Kidney epithelial cell (primary cell): ENCODE data around the gene KRTAP19-8. TPM values are rescaled to one million over a fixed set of nuclear protein-coding genes. Genes with fewer than 3 reads are reported as not detected.

Experiments used
- DNase-seq: peaks from one replicate; pipeline ENCODE4 v3.0.0-alpha.2; 2010; ENCODE audit warnings: low read depth
- H3K27me3 ChIP-seq: 2 replicates; pipeline ENCODE4 v1.6.0; 2011; ENCODE audit warnings: low read length; ENCODE audit not compliant: control insufficient read depth, insufficient read depth
- H3K36me3 ChIP-seq: 2 replicates; pipeline ENCODE4 v1.5.1; 2011; ENCODE audit warnings: low read length; ENCODE audit not compliant: control insufficient read depth, insufficient read depth
- H3K4me3 ChIP-seq: 2 replicates; pipeline ENCODE4 v1.5.1; 2011; ENCODE audit warnings: low read depth, mild to moderate bottlenecking, control low read depth, low read length
- CTCF ChIP-seq: IDR thresholded peaks from 2 replicates; pipeline ENCODE4 v1.5.1; 2011; ENCODE audit warnings: mild to moderate bottlenecking, moderate library complexity, low read length, control low read depth, inconsistent platforms; ENCODE audit not compliant: insufficient read depth, poor library complexity, severe bottlenecking
- total RNA-seq: library from RNA; depleted of rRNA; stranded (reverse); fragments of >200 nt; gene quantifications from 2 replicates; pipeline ENCODE4 v1.2.3, GENCODE V29; 2015

Gene KRTAP19-8
- total RNA-seq, 1 donor from 2014 or later = not detected

- TF ChIP-seq CTCF = no peak
- H3K27me3 ChIP-seq = no peaks in the 10 kb centered on the region
- DNase-seq = no peak
- no peak overlapping the region for H3K4me3 ChIP-seq
- no peaks in the 10 kb centered on the region for H3K36me3 ChIP-seq
Measured at GRCh38 chr21:30997541-30997940, 40.7 kb downstream of the KRTAP19-8 start.

GRCh38 chr21:30996728-30997127 is 41.5 kb downstream of the KRTAP19-8 start:
- DNase-seq = no peak
- TF ChIP-seq CTCF = no peak

GRCh38 chr21:30994932-30995331 is 43.3 kb downstream of the KRTAP19-8 start:
- no peaks in the 10 kb centered on the region for H3K36me3 ChIP-seq
- no peak for DNase-seq
- no peak overlapping the region for H3K4me3 ChIP-seq
- no peak for TF ChIP-seq CTCF
- H3K27me3 ChIP-seq = no peaks in the 10 kb centered on the region

More at GRCh38 chr21:30996728-30997127, 41.5 kb downstream of the KRTAP19-8 start:
- no peaks in the 10 kb centered on the region for H3K27me3 ChIP-seq
- no peaks in the 10 kb centered on the region for H3K36me3 ChIP-seq
- H3K4me3 ChIP-seq = no peak overlapping the region

GRCh38 chr21:30990514-30991262 is 47.6 kb downstream of the KRTAP19-8 start:
- Histone ChIP-seq H3K27me3 (no peaks in the 10 kb centered on the region), H3K36me3 (no peaks in the 10 kb centered on the region), H3K4me3 (no peak overlapping the region)
- DNase-seq = no peak
- no peak for TF ChIP-seq CTCF

GRCh38 chr21:30988706-30989105 is 49.6 kb downstream of the KRTAP19-8 start:
- Histone ChIP-seq H3K27me3 (no peaks in the 10 kb centered on the region), H3K4me3 (no peak overlapping the region), H3K36me3 (no peaks in the 10 kb centered on the region)
- no peak for DNase-seq
- TF ChIP-seq CTCF = no peak

Other genes with a start within 250 kb of the KRTAP19-8 start
- not detected in 2 replicates for gene KRTAP8-1, start 225.2 kb downstream of the KRTAP19-8 start, total RNA-seq
- not detected in 2 replicates for gene KRTAP7-1, start 208.7 kb downstream of the KRTAP19-8 start, total RNA-seq
- not detected in 2 replicates for gene KRTAP11-1, start 156.9 kb downstream of the KRTAP19-8 start, total RNA-seq